Left ventricle myocardium superior (tissue), 1 donor: ENCODE data around the gene SAFB. TPM values are rescaled to one million over a fixed set of nuclear protein-coding genes. Genes with fewer than 3 reads are reported as not detected.
A peak's percentile ranks its signal among the peaks of the same experiment; 100 is the strongest.

Source experiments
- ATAC-seq: fragments of 200-7000 bp; cut with Tn5 transposase; one replicate; pipeline ENCODE4 v1.9.1; 2020; ENCODE audit warnings: mild to moderate bottlenecking, moderate library complexity
- DNase-seq: peaks from one replicate; pipeline ENCODE4 v3.0.0-alpha.2; 2020
- intact Hi-C: fragments of 100-400 bp; cut with micrococcal nuclease; formaldehyde crosslinking; loops from one replicate; pipeline ENCODE4 v1.11.0; 2022
- total RNA-seq: library from RNA; stranded (reverse); fragmentation: NEBNext Ultra II Directional; extraction: Animal tissue kit (Norgen Biotek cat#: 25700); gene quantifications from one replicate; pipeline ENCODE4 v1.2.1, GENCODE V29; 2021
- donor health status: DM: no; HTN: yes; CAD: no; lungs with severe emphysema.

Gene SAFB
- total RNA-seq, 1 donor from 2014 or later: 66.6 TPM

GRCh38 chr19:5651361-5651760 lies 28.5 kb downstream of the SAFB start:
- DNase-seq (no peak), ATAC-seq (no peak)
- intact Hi-C loops: no loop called here

GRCh38 chr19:5652261-5652660 lies 29.4 kb downstream of the SAFB start:
- no peak for DNase-seq
- intact Hi-C loops: no loop called here

GRCh38 chr19:5654931-5655330 lies 32.0 kb downstream of the SAFB start:
- ATAC-seq (no peak), DNase-seq (no peak)
- intact Hi-C loops: no loop called here

More at GRCh38 chr19:5652261-5652660, 29.4 kb downstream of the SAFB start:
- ATAC-seq: no peak

GRCh38 chr19:5655412-5655811 lies 32.5 kb downstream of the SAFB start:
- intact Hi-C loops: no loop called here
- DNase-seq: no peak
- ATAC-seq: no peak

- DNase-seq (no peak), ATAC-seq (no peak)
- intact Hi-C loops: no loop called here
Measured at GRCh38 chr19:5661483-5661882, 38.6 kb downstream of the SAFB start.

GRCh38 chr19:5663904-5664303 lies 41.0 kb downstream of the SAFB start:
- DNase-seq: no peak
- intact Hi-C loops: no loop called here
- no peak for ATAC-seq

- intact Hi-C loops: no loop called here
- DNase-seq (no peak), ATAC-seq (no peak)
Measured at GRCh38 chr19:5664515-5664914, 41.6 kb downstream of the SAFB start.

- ATAC-seq (no peak), DNase-seq (no peak)
- intact Hi-C loops: no loop called here
Measured at GRCh38 chr19:5665781-5666513, 43.1 kb downstream of the SAFB start.

- intact Hi-C loops: no loop called here
- ATAC-seq (no peak), DNase-seq (no peak)
Measured at GRCh38 chr19:5666921-5667610, 44.2 kb downstream of the SAFB start.

- DNase-seq: no peak
- peak; percentile 12 for ATAC-seq
- intact Hi-C loops: no loop called here
Measured at GRCh38 chr19:5667751-5668271, 44.9 kb downstream of the SAFB start.

GRCh38 chr19:5669212-5669611 lies 46.3 kb downstream of the SAFB start:
- no peak for DNase-seq
- ATAC-seq: no peak
- intact Hi-C loops: no loop called here

- intact Hi-C loops: no loop called here
- no peak for ATAC-seq
- no peak for DNase-seq
Measured at GRCh38 chr19:5671600-5671999, 48.7 kb downstream of the SAFB start.

- DNase-seq (no peak), ATAC-seq (no peak)
- intact Hi-C loops: no loop called here
Measured at GRCh38 chr19:5672708-5673459, 50.0 kb downstream of the SAFB start.

GRCh38 chr19:5673752-5674151 lies 50.9 kb downstream of the SAFB start:
- no peak for DNase-seq
- ATAC-seq: no peak
- intact Hi-C loops: no loop called here

GRCh38 chr19:5674714-5675113 lies 51.8 kb downstream of the SAFB start:
- ATAC-seq (no peak), DNase-seq (no peak)
- intact Hi-C loops: no loop called here

- intact Hi-C loops: no loop called here
- ATAC-seq: no peak
- DNase-seq: no peak
Measured at GRCh38 chr19:5676105-5676771, 53.4 kb downstream of the SAFB start.

GRCh38 chr19:5676772-5677105 lies 53.9 kb downstream of the SAFB start:
- DNase-seq (no peak), ATAC-seq (no peak)
- intact Hi-C loops: no loop called here

- ATAC-seq (no peak), DNase-seq (no peak)
- intact Hi-C loops: no loop called here
Measured at GRCh38 chr19:5677136-5677535, 54.3 kb downstream of the SAFB start.

GRCh38 chr19:5677580-5677979 lies 54.7 kb downstream of the SAFB start:
- peak; percentile 30 for DNase-seq
- no peak for ATAC-seq
- intact Hi-C loops: no loop called here
